Suppressor macrophage treated with lipopolysaccharide for 4 hours (primary cell): Measurements from ENCODE around the gene CHURC1.

ENCODE experiments used
- DNase-seq: peaks from one replicate; pipeline ENCODE4 v3.0.0-alpha.2; 2020

Gene CHURC1

GRCh38 chr14:64939817-64940190 lies 25.5 kb downstream of the CHURC1 start:
- no peak for DNase-seq

DNA sequence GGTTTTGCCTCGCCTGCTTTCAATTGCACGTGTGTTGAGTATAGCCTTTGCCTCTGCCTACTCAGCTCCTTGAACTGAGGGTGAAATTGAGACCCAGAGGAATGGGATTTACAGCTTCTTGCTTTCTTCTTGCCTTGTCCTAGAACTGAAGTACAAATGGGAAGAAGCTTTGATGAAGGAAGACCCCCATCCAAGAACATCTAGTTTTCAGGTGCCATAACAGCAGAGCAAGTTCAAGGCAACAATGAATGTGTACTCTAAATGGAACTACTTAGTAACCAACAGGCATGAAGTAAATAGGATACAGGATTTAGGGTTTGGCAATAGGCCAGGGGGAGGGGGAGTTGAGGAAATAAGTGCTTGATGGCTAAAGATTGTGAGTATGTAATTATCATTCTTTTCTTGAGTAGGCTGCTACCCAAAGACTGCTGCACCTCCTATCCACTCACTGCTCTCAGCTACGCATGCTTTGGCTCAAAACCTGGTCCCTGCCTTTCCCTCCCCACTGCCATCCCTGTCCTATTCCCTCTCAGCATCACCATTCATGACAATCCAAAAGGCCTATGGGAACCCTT lies 26.2 kb downstream of the CHURC1 start:
- DNase-seq: no peak

GRCh38 chr14:64942531-64943111 lies 28.4 kb downstream of the CHURC1 start, which contains the start of gene GPX2:
Gene GPX2 (minus strand): TSS chr14:64942745. CDS start chr14:64942726, 19 bp downstream.
- no peak for DNase-seq

DNA sequence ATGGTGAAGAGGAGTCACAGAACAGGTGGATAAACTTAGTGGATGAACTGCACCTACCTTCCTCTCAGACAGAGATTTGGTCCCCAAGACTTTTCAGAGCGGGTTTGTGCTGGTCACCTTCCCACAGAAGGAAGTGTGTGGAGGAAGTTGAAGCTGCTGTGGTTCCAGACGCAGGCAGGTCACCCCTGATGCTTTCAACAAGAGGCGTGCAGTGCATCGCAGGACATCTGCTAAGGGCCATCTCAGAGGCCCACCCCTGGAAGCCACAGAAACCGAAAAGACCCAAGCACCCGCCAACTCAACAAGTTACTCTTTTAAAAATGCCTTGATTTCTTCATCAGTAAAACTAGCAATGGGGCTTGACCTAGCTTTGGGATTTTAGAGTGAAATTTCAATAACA lies 29.3 kb downstream of the CHURC1 start:
- no peak for DNase-seq

GRCh38 chr14:64944041-64944440 lies 29.8 kb downstream of the CHURC1 start:
- DNase-seq: no peak

GRCh38 chr14:64944861-64945260 lies 30.6 kb downstream of the CHURC1 start:
- no peak for DNase-seq

DNA sequence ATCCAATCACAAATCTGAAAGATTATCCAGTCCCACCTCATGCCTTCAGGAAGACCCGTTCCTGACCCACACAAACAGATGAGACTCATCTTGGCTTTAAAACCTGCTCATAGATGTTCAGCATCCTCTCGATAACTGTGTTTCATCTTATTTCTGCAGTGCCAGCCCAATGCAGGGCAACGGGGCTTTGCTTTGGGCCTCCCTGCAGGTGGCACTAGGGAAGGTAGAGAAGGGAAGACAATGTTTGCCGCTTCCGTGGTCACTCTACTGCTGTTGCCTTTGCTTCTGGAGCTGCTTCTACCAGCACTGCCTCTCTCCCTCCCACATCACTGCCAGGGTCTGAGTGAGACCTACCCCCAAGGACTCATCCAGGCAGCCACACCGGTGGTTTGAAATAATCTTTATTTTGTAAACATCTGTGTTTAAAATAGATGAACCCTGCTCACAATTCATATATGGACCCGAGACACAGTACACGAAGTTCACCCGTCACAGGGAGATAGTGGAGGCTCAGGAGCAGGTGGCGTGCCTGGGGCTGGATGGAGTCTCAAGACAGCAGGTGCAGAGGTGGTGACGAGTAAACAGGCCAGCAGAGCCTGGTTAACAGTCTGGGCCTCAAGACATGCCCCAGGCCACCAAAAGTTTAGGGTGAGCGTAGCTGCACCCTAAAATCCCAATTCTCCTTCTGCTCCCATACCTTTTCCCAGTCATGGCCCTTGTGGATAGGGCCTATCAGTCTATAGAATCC lies 31.4 kb downstream of the CHURC1 start:
- no peak for DNase-seq

DNA sequence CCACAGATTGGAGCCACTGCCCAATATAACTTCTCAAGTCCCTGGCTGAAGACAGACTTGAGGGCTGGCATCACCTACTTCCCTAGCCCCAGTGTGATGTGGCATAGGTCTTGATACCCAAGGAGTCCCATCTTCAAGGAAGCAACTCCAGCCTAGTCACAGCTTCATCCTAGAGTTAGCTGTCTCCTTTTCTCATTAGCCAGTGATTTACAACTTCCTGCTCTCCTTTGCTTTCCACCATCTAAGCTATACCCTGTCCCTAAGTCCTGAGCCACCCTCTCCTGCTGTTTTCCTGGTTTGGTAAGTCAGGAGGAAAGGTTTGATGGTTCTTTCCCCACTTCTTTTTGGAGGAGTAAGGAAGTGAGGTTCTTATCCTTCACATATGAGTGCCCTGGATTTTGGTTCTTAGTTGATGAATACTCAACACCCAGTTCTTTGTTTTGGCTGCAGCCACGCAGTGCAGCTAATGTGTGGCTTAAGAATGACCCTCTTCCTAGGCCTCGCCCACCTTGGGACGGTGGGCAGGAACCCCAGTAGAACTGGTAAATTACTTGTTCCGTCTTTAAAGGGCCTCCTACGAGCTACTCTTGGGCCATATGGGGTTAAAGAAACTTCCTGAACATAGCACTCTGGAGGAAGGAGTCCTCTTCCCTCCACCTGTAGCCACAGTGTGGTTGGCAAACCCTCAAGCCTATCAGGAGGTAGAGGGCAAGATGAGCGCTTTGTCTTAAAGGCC lies 32.2 kb downstream of the CHURC1 start:
- DNase-seq: no peak

GRCh38 chr14:64947710-64948611 lies 33.7 kb downstream of the CHURC1 start:
- DNase-seq: no peak

GRCh38 chr14:64948612-64949210 lies 34.5 kb downstream of the CHURC1 start:
- DNase-seq: no peak

GRCh38 chr14:64950889-64951288 lies 36.6 kb downstream of the CHURC1 start:
- DNase-seq: no peak

- DNase-seq: no peak
Measured at GRCh38 chr14:64951291-64951690, 37.0 kb downstream of the CHURC1 start.

DNA sequence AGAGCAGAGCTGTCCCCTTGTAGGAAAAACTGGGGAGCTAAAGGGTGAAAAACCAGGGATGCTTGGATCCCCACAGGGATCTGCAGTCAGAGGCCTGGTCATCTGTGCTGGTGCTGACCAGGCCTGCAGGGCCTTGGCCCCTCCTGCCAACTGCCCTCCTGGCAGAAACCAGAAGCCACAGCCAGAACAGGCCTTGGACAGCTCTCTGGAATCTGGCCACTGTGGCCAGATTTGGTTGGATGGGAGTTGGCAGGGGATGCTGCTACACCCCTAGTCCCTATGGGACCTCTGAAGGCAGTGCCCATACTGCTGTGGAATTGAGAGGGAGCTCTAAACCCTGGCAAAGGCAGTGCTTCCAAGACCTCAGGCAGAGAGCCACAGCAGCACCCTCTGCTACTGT lies 37.5 kb downstream of the CHURC1 start:
- DNase-seq: no peak

GRCh38 chr14:64952598-64953309 lies 38.5 kb downstream of the CHURC1 start:
- peak; percentile 44 for DNase-seq

GRCh38 chr14:64953310-64953654 lies 39.0 kb downstream of the CHURC1 start:
- no peak for DNase-seq

- DNase-seq: no peak
Measured at GRCh38 chr14:64953661-64954060, 39.4 kb downstream of the CHURC1 start.

GRCh38 chr14:64954491-64955240 lies 40.4 kb downstream of the CHURC1 start:
- no peak for DNase-seq

- DNase-seq: no peak
Measured at GRCh38 chr14:64955297-64955696, 41.0 kb downstream of the CHURC1 start.

DNA sequence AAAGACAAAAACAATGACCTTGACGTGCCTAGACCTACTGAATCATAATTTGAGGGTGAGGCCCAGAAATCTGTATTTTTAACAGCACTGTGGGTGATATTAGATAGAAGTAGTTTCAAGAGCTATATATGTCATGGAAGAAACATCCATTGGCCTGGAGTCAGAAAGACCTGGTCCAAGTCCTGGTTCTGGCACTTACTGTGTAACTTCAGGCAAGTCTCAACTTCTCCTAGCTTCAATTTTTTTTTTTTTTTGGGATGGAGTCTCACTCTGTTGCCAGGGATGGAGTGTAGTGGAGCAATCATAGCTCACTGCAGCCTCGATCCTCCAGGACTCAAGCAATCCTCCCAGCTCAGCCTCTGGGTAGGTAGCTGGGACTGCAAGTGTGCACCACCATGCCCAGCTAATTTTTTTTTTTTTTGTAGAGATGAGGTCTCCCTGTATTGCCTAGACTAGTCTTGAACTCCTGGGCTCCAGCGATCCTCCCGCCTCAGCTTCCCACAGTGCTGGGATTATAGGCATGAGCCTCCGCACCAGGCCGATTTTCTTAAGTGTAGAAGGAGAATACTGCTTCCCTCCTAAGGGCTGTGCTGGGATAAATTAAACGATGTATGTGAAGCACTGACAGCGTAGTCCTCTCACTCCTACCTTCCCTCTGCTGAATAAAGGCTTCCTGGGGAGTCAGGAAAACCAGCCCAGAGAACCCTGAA lies 42.6 kb downstream of the CHURC1 start:
- no peak for DNase-seq

GRCh38 chr14:64958201-64958600 lies 43.9 kb downstream of the CHURC1 start:
- DNase-seq: no peak
